Karpas-422 (cell line): Measurements from ENCODE around the gene PXN. TPM values are rescaled to one million over a fixed set of nuclear protein-coding genes. Genes with fewer than 3 reads are reported as not detected.
"Not testable (repeated sequence)": the region's sequence is repeated elsewhere in the genome, so short reads cannot be mapped to it uniquely, and the experiment has no call there.

Source experiments
- DNase-seq: peaks from one replicate; pipeline ENCODE4 v3.0.0-alpha.2; 2015
- H2AFZ ChIP-seq: fragments of 200-600 bp; sonication (generic); 2 replicates; pipeline ENCODE4 v1.6.1; 2014; ENCODE audit warnings: antibody characterized with exemption, low read length, mixed read lengths
- H3K27ac ChIP-seq: fragments of 200-600 bp; sonication (generic); 2 replicates; pipeline ENCODE4 v1.5.1; 2014; ENCODE audit warnings: mild to moderate bottlenecking, low read length, moderate library complexity
- H3K27me3 ChIP-seq: fragments of 200-600 bp; sonication (generic); 2 replicates; pipeline ENCODE4 v1.6.1; 2014; ENCODE audit warnings: low read length, mixed read lengths
- H3K36me3 ChIP-seq: fragments of 200-600 bp; sonication (generic); 2 replicates; pipeline ENCODE4 v1.6.1; 2014; ENCODE audit warnings: low read length, mixed read lengths; ENCODE audit not compliant: insufficient read depth
- H3K4me1 ChIP-seq: fragments of 200-600 bp; sonication (generic); 2 replicates; pipeline ENCODE4 v1.6.1; 2014; ENCODE audit warnings: mild to moderate bottlenecking, low read length, mixed read lengths
- H3K4me2 ChIP-seq: fragments of 200-600 bp; sonication (generic); 2 replicates; pipeline ENCODE4 v1.6.1; 2014; ENCODE audit warnings: low read length, low read depth, mild to moderate bottlenecking; ENCODE audit not compliant: poor library complexity, severe bottlenecking
- H3K4me3 ChIP-seq: fragments of 200-600 bp; sonication (generic); 2 replicates; pipeline ENCODE4 v1.5.1; 2014; ENCODE audit warnings: mild to moderate bottlenecking, antibody characterized with exemption, low read length, mixed read lengths
- H3K79me2 ChIP-seq: fragments of 200-600 bp; sonication (generic); 2 replicates; pipeline ENCODE4 v1.6.1; 2014; ENCODE audit warnings: mild to moderate bottlenecking, low read length, mixed read lengths
- H3K9ac ChIP-seq: fragments of 200-600 bp; sonication (generic); 2 replicates; pipeline ENCODE4 v1.6.0; 2014; ENCODE audit warnings: low read length
- H3K9me2 ChIP-seq: fragments of 200-600 bp; sonication (generic), shearing (Covaris generic); replicated peaks from 2 replicates; pipeline ENCODE4 v1.6.0; 2014; ENCODE audit warnings: mild to moderate bottlenecking, low read length, moderate library complexity; ENCODE audit not compliant: insufficient read depth
- H3K9me3 ChIP-seq: fragments of 300-700, 200-600 bp; sonication (generic); 2 replicates; pipeline ENCODE4 v1.6.1; 2014; ENCODE audit warnings: low read length, mixed read lengths
- H4K20me1 ChIP-seq: fragments of 200-600 bp; sonication (generic); 2 replicates; pipeline ENCODE4 v1.6.1; 2014; ENCODE audit warnings: mild to moderate bottlenecking, antibody characterized with exemption, low read length, low read depth; ENCODE audit not compliant: insufficient read depth
- total RNA-seq: library from RNA; depleted of rRNA; stranded (reverse); fragments of >200 nt; shearing (Covaris generic); gene quantifications from 2 replicates; pipeline ENCODE4 v1.2.3, GENCODE V29; 2014; ENCODE audit warnings: low replicate concordance

The PXN gene
- total RNA-seq, 1 experiment from 2014 or later: 2.5 TPM

DNA sequence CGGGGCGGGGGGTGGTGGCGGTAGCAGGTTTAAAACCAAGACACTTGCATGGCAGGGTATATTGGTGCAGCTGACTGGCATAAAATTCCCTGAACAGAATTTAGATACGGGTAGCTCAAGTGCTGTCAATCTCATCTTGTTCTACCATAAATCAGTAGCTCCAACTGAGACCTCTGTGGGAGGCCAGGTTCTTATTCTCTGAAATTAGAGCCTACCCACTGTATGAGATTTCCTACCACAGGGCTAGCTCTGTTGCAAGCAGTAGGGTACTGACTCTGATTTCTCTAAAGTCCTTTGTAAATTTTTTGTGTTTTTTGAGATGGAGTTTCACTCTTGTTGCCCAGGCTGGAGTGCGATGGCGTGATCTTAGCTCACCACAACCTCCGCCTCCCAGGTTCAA lies 61.4 kb downstream of the PXN start:
- no peaks in the 10 kb centered on the region for H3K9me2 ChIP-seq
- no peak overlapping the region for H3K9ac ChIP-seq
- H4K20me1 ChIP-seq: peaks cover 15% of the 10 kb centered on the region
- no peak for DNase-seq
- no peak overlapping the region for H2AFZ ChIP-seq
- H3K4me3 ChIP-seq: no peak overlapping the region
- H3K27me3 ChIP-seq: no peaks in the 10 kb centered on the region
- H3K27ac ChIP-seq: no peak overlapping the region
- H3K36me3 ChIP-seq: peaks cover 15% of the 10 kb centered on the region
- H3K9me3 ChIP-seq: no peaks in the 10 kb centered on the region
- H3K4me1 ChIP-seq: peaks cover 12% of the 10 kb centered on the region
- peaks cover 25% of the 10 kb centered on the region for H3K79me2 ChIP-seq
- H3K4me2 ChIP-seq: no peak overlapping the region

DNA sequence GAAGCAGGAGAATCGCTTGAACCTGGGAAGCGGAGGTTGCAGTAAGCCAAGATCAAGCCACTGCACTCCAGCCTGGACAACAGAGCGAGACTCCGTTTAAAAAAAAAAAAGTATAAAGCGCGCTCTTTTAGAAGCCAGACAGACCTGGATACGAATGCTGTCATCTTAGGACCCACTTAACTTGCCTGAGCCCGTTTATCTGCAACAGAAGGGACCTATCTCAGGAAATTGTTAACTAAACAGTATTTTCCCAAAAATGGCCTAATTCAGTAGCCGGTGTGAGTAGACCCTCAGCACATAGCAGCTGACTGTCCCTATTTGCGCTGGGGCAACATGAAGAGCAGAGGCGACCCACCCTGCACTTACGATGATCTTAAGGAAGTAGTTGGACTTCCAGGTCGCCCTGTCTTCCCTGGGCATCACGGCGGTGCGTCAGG lies 65.1 kb downstream of the PXN start:
- peaks cover 41% of the 10 kb centered on the region for H3K36me3 ChIP-seq
- no peaks in the 10 kb centered on the region for H3K9me3 ChIP-seq
- peaks cover 46% of the 10 kb centered on the region for H3K4me1 ChIP-seq
- H3K27me3 ChIP-seq: no peaks in the 10 kb centered on the region
- H3K79me2 ChIP-seq: peaks cover 33% of the 10 kb centered on the region
- no peak overlapping the region for H2AFZ ChIP-seq
- peak overlapping the region; percentile 79 for H3K27ac ChIP-seq
- DNase-seq: peak; percentile 57
- H4K20me1 ChIP-seq: peaks cover 26% of the 10 kb centered on the region
- no peaks in the 10 kb centered on the region for H3K9me2 ChIP-seq
- peak overlapping the region; percentile 99 for H3K9ac ChIP-seq
- H3K4me2 ChIP-seq: peak overlapping the region; percentile 98
- peak overlapping the region; percentile 90 for H3K4me3 ChIP-seq

DNA sequence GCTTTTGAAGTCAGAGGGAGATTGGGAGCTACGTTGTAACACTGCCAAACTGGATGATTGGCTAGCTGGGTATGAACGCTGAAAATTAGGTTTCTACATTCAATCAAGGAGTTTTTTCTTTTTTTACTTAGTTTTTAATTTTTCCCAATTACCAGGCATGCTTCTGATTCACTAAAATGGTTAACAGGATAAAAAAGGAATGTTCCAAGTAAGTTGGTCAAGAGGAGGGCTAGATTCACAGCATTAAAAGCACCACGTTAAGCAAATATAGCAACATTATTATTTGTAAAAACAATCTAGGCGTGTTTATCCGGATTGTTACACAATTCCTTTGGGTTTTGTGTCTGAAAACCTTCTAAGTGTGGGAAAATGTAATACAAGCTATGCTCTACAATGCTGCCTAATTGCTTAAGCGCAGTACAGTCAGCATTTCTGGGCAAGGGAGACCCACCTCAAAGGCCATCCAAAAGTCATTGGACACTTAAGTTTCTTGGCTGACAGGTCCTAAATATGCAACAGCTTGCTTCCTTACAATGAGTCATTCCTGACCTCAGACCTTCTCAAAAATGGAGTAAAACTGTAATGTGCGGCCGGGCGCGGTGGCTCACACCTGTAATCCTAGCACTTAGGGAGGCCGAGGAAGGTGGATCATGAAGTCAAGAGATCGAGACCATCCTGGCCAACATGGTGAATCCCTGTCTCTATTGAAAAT lies 65.8 kb downstream of the PXN start:
- Histone ChIP-seq H3K27ac (peak overlapping the region; percentile 79), H3K79me2 (peaks cover 38% of the 10 kb centered on the region), H3K9me2 (no peaks in the 10 kb centered on the region), H3K27me3 (no peaks in the 10 kb centered on the region), H3K4me3 (peak overlapping the region; percentile 90), H4K20me1 (peaks cover 26% of the 10 kb centered on the region), H3K4me1 (peaks cover 52% of the 10 kb centered on the region), H3K9me3 (no peaks in the 10 kb centered on the region), H3K36me3 (peaks cover 41% of the 10 kb centered on the region), H3K9ac (peak overlapping the region; percentile 99), H2AFZ (no peak overlapping the region), H3K4me2 (peak overlapping the region; percentile 98)
- DNase-seq: peak; percentile 49

DNA sequence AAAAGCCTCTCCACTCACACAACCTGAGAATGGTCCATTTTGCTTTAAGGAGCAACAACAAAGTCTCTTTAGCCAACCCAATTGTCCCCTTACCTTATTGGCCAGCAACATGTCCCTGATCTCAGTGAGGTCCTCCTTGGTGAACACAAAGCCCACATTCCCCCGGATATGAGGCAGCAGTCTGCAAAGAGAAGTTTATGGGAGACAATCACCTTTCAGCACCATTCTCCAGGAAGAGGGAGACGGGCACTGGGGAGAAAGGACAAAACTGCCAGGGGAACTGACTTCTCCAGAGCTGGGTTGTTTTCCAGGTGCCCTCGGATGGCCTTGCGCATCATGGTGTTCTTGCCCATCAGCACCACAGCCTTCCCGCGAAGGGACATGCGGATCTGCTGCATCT lies 66.5 kb downstream of the PXN start:
- no peak for DNase-seq
- H3K4me1 ChIP-seq: peaks cover 52% of the 10 kb centered on the region
- H3K4me2 ChIP-seq: peak overlapping the region; percentile 98
- H3K9ac ChIP-seq: peak overlapping the region; percentile 99
- peaks cover 45% of the 10 kb centered on the region for H3K79me2 ChIP-seq
- H3K9me3 ChIP-seq: no peaks in the 10 kb centered on the region
- H3K4me3 ChIP-seq: peak overlapping the region; percentile 90; the same call in 1 of the 2 replicates
- H2AFZ ChIP-seq: no peak overlapping the region
- peak overlapping the region; percentile 79 for H3K27ac ChIP-seq
- peaks cover 41% of the 10 kb centered on the region for H3K36me3 ChIP-seq
- no peaks in the 10 kb centered on the region for H3K9me2 ChIP-seq
- peaks cover 29% of the 10 kb centered on the region for H4K20me1 ChIP-seq
- no peaks in the 10 kb centered on the region for H3K27me3 ChIP-seq

DNA sequence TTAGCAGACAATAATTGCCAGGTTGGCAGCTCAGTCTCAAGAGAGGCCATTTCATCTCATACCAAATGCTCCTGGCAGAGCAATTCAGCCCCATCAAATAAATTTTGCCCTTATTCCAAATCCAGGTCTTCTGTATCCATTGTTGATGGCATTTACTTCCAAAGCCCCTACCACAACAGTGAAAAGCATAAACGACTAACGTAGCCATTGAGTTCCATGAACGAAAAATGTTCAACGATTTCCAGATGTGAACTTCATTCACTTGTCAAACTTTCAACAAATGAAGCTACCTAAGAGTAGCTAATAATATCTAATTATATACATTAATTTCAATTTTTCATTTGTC lies 68.0 kb downstream of the PXN start:
- Histone ChIP-seq H2AFZ (no peak overlapping the region), H3K4me1 (peaks cover 61% of the 10 kb centered on the region), H3K9ac (no peak overlapping the region), H3K27ac (no peak overlapping the region), H3K79me2 (peaks cover 57% of the 10 kb centered on the region), H3K9me2 (no peaks in the 10 kb centered on the region), H3K4me2 (peak overlapping the region; percentile 87), H3K27me3 (no peaks in the 10 kb centered on the region), H3K4me3 (no peak overlapping the region; the same call in 1 of the 2 replicates), H3K36me3 (peaks cover 41% of the 10 kb centered on the region), H3K9me3 (no peaks in the 10 kb centered on the region), H4K20me1 (peaks cover 36% of the 10 kb centered on the region)
- no peak for DNase-seq

DNA sequence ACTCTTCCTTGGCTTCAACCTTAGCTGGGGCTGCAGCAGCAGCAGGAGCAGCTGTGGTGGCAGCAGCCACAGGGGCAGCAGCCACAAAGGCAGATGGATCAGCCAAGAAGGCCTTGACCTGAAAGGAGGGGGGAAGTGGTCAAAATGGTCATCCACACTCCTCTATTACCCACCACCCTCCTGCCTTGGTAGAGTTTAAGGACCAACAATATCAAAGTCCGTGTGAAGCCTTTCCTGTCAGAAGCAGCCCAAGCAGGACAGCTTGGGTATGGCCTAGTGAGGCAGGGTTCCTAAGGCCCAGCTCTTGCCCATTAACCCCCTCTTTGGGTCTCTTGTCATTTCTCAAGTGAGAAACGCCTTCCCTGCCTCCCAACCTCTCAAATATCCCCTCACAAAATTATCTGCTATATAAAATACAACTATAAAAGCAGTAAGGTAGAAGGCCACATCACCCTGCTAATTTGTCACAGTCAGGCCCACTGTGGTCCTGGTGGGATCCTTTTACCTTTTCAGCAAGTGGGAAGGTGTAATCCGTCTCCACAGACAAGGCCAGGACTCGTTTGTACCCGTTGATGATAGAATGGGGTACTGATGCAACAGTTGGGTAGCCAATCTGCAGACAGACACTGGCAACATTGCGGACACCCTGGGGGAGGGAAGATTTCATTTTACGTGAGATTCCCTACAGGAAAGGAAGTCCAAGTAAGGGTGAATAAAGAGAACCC lies 68.6 kb downstream of the PXN start:
- H3K4me3 ChIP-seq, H3K9me3 ChIP-seq, H2AFZ ChIP-seq, H3K9me2 ChIP-seq, H3K9ac ChIP-seq, H3K27me3 ChIP-seq: not testable (repeated sequence)
- Histone ChIP-seq H4K20me1 (peaks cover 39% of the 10 kb centered on the region), H3K36me3 (peaks cover 44% of the 10 kb centered on the region), H3K27ac (peak overlapping the region; percentile 82; the same call in 1 of the 2 replicates), H3K4me1 (peaks cover 62% of the 10 kb centered on the region), H3K4me2 (peak overlapping the region; percentile 87), H3K79me2 (peaks cover 58% of the 10 kb centered on the region)
- DNase-seq: peak; percentile 50

DNA sequence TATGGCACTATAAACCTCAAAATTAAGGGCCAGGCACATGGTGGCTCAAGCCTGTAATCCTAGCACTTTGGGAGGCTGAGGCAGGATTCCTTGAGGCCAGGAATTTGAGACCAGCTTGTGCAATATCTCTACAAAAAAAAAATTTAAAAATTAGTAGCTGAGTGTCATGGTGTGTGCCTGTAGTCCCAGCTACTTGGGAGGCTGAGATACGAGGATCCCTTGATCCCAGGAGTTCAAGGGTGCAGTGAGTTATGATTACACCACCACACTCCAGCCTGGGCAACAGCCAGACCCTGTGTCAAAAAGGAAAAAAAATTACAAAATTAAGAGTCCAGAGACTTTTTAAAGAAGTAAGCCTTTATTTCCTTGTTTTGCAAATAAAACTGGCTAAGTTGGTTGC lies 69.2 kb downstream of the PXN start:
- Histone ChIP-seq H3K4me2 (peak overlapping the region; percentile 87), H3K27me3 (no peaks in the 10 kb centered on the region)

More for the DNA sequence above, 69.2 kb downstream of the PXN start:
- H3K9ac ChIP-seq: no peak overlapping the region
- peaks cover 64% of the 10 kb centered on the region for H3K4me1 ChIP-seq
- no peak overlapping the region for H2AFZ ChIP-seq
- peaks cover 48% of the 10 kb centered on the region for H3K36me3 ChIP-seq
- no peak for DNase-seq
- peak overlapping the region; percentile 82; the same call in 1 of the 2 replicates for H3K27ac ChIP-seq
- H3K4me3 ChIP-seq: peak overlapping the region; percentile 96; the same call in 1 of the 2 replicates
- H3K9me2 ChIP-seq: no peaks in the 10 kb centered on the region
- peaks cover 64% of the 10 kb centered on the region for H3K79me2 ChIP-seq
- H4K20me1 ChIP-seq: peaks cover 44% of the 10 kb centered on the region
- no peaks in the 10 kb centered on the region for H3K9me3 ChIP-seq
